ENCODE data around the gene MTOR. TPM values are rescaled to one million over a fixed set of nuclear protein-coding genes. Genes with fewer than 3 reads are reported as not detected.

Gene MTOR
- total and polyA plus RNA-seq, 2 donors (not counting 3 experiments of a cell fraction or from before 2014, with no cell fraction given): 33.5 to 50.4 TPM

- no peak overlapping the region for H3K9ac ChIP-seq (replicated peaks; ENCODE audit: extremely low read depth, insufficient read depth, low read length)
- intact Hi-C loops (cut with micrococcal nuclease): no loop called here
- peak; percentile 93 for FAIRE-seq
- no peak for TF ChIP-seq EZH2 (IDR thresholded peaks at IDR 0.05; ENCODE audit: borderline replicate concordance, low read depth, low read length, severe bottlenecking)
- peak; percentile 15 for TF ChIP-seq GATA2 (IDR thresholded peaks at IDR 0.05; ENCODE audit: insufficient read depth, insufficient read length, low read depth, low read length)
- peak; percentile 58 for TF ChIP-seq FOS (IDR thresholded peaks at IDR 0.05; ENCODE audit: borderline replicate concordance, insufficient read depth, low read length)
- TF ChIP-seq MYC (IDR thresholded peaks at IDR 0.05; ENCODE audit: low read depth, low read length): no peak
- no TSS peak for BruUV-seq (replicated peaks)
- no peak overlapping the region for H3K27ac ChIP-seq (ENCODE audit: insufficient read depth, low read depth, low read length)
- no peaks in the 10 kb centered on the region for H4K20me1 ChIP-seq (replicated peaks; ENCODE audit: control insufficient read depth, extremely low read depth, insufficient read depth, low read length)
- H3K27me3 ChIP-seq (ENCODE audit: control insufficient read depth in 2 of 2, insufficient read depth in 2 of 2, low read length in 2 of 2): no peaks in the 10 kb centered on the region
- H3K4me2 ChIP-seq (ENCODE audit: insufficient read depth, low read length): peak overlapping the region; percentile 10
- dilution Hi-C loops (cut with MboI; ENCODE audit: extremely low pct_ligation_motif_present, low sequenced_read_pairs): no loop called here
- ChIA-PET POLR2A (interaction anchor here (0.6 kb wide), 1 partner anchor 113 kb away, joined by 3 read pairs; no protein-coding TSS in a partner anchor), CTCF (interaction anchor here (0.8 to 3.0 kb wide), 10 partner anchors 8 to 499 kb away, joined by 3 to 17 read pairs (median 4); no protein-coding TSS in a partner anchor)
- DNase-seq (ENCODE audit: low read depth, low spot score): peak; percentile 67
- no peaks in the 10 kb centered on the region for H3K9me1 ChIP-seq (replicated peaks; ENCODE audit: control insufficient read depth, extremely low read depth, insufficient read depth, low read length)
- H3K4me1 ChIP-seq (ENCODE audit: control insufficient read depth, extremely low read depth, insufficient read depth, low read length): peaks cover 16% of the 10 kb centered on the region
- no peaks in the 10 kb centered on the region for H3K79me2 ChIP-seq (ENCODE audit: control insufficient read depth, insufficient read depth, low read length)
- H3K36me3 ChIP-seq (ENCODE audit: control insufficient read depth in 2 of 2, extremely low read depth in 1 of 2, insufficient read depth in 2 of 2, low read length in 2 of 2): peaks cover 11 to 26% of the 10 kb centered on the region in 2 experiments
- no peak overlapping the region for H2AFZ ChIP-seq (ENCODE audit: low read depth, low read length)
- no peaks in the 10 kb centered on the region for H3K9me3 ChIP-seq (replicated peaks; ENCODE audit: control insufficient read depth, insufficient read depth, low read length)
- no peak overlapping the region for H3K4me3 ChIP-seq (replicated peaks in 1 of 3; ENCODE audit: insufficient read depth in 1 of 3, low read depth in 1 of 3, low read length in 3 of 3)
These were observed 115.1 kb downstream of the MTOR start for GRCh38 chr1:11147197-11147770.

GRCh38 chr1:11145741-11146140, 116.6 kb downstream of the MTOR start:
- Histone ChIP-seq H3K9ac (replicated peaks; ENCODE audit: extremely low read depth, insufficient read depth, low read length) (no peak overlapping the region), H2AFZ (ENCODE audit: low read depth, low read length) (no peak overlapping the region), H3K4me1 (ENCODE audit: control insufficient read depth, extremely low read depth, insufficient read depth, low read length) (peaks cover 16% of the 10 kb centered on the region), H3K36me3 (ENCODE audit: control insufficient read depth in 2 of 2, extremely low read depth in 1 of 2, insufficient read depth in 2 of 2, low read length in 2 of 2) (peaks cover 11 to 26% of the 10 kb centered on the region in 2 experiments), H3K9me1 (replicated peaks; ENCODE audit: control insufficient read depth, extremely low read depth, insufficient read depth, low read length) (no peaks in the 10 kb centered on the region), H4K20me1 (replicated peaks; ENCODE audit: control insufficient read depth, extremely low read depth, insufficient read depth, low read length) (no peaks in the 10 kb centered on the region), H3K79me2 (ENCODE audit: control insufficient read depth, insufficient read depth, low read length) (no peaks in the 10 kb centered on the region), H3K4me3 (replicated peaks in 1 of 3; ENCODE audit: insufficient read depth in 1 of 3, low read depth in 1 of 3, low read length in 3 of 3) (no peak overlapping the region), H3K4me2 (ENCODE audit: insufficient read depth, low read length) (no peak overlapping the region), H3K9me3 (replicated peaks; ENCODE audit: control insufficient read depth, insufficient read depth, low read length) (no peaks in the 10 kb centered on the region), H3K27ac (ENCODE audit: insufficient read depth, low read depth, low read length) (no peak overlapping the region), H3K27me3 (ENCODE audit: control insufficient read depth in 2 of 2, insufficient read depth in 2 of 2, low read length in 2 of 2) (no peaks in the 10 kb centered on the region)
- CTCF ChIA-PET: interaction anchor here (1.0 to 2.2 kb wide), 2 partner anchors 16 to 44 kb away, joined by 3 to 5 read pairs; no protein-coding TSS in a partner anchor
- DNase-seq (ENCODE audit: low read depth, low spot score) (no peak), FAIRE-seq (no peak)
- BruUV-seq (replicated peaks): no TSS peak
- POLR2A ChIA-PET: no interaction called here
- dilution Hi-C loops (cut with MboI; ENCODE audit: extremely low pct_ligation_motif_present, low sequenced_read_pairs): no loop called here
- intact Hi-C loops (cut with micrococcal nuclease): no loop called here
- TF ChIP-seq POLR2AphosphoS5 (IDR thresholded peaks at IDR 0.05; ENCODE audit: insufficient read depth, low read depth, low read length) (no peak), JUN (IDR thresholded peaks at IDR 0.05; ENCODE audit: borderline replicate concordance, insufficient read depth, insufficient read length, low read depth) (no peak), MAX (IDR thresholded peaks at IDR 0.05; ENCODE audit: insufficient read depth, insufficient read length) (no peak), FOS (IDR thresholded peaks at IDR 0.05; ENCODE audit: borderline replicate concordance, insufficient read depth, low read length) (no peak), POLR2A (IDR thresholded peaks at IDR 0.05; ENCODE audit: low read depth, low read length) (no peak), CTCF (IDR thresholded peaks at IDR 0.05; ENCODE audit: extremely low read depth in 1 of 2, insufficient read depth in 1 of 2, low read depth in 1 of 2, low read length in 2 of 2) (no peak), MYC (IDR thresholded peaks at IDR 0.05; ENCODE audit: low read depth, low read length) (no peak), GATA2 (IDR thresholded peaks at IDR 0.05; ENCODE audit: insufficient read depth, insufficient read length, low read depth, low read length) (no peak)

Data from endothelial cell of umbilical vein (primary cell).